Fibroblast of peridontal ligament (primary cell): ENCODE results near the gene SNAP25.
A peak's percentile ranks its signal among the peaks of the same experiment; 100 is the strongest.

ENCODE experiments used
- DNase-seq: peaks from one replicate; pipeline ENCODE4 v3.0.0-alpha.2; 2010; ENCODE audit errors: extremely low read depth

SNAP25 gene

DNA sequence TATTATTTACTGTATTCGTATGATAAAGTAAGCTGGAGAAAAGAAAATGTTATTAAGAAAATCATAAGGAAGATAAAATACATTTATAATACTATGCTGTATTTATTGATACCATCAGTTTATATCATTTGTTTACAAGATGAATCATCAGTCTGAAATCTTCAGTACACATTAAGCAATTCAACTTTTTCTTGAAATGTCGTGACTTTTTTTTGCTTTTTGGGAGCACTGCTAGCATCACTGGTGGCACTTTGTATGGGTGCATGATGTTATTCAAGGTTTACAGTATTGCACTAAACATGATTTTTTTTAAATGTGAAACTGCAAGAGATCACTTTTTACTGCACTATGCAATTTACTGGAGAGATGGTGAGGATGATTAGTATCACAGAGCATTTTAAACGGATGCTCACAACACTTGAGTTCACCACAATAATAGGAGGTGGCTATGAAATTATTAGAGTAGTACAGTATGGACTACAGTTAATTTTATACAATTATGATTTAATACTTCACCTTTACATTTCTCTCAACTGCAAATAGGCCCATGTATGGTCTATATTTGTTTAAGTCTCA is 85.9 kb downstream of the SNAP25 start:
- DNase-seq: no peak

DNA sequence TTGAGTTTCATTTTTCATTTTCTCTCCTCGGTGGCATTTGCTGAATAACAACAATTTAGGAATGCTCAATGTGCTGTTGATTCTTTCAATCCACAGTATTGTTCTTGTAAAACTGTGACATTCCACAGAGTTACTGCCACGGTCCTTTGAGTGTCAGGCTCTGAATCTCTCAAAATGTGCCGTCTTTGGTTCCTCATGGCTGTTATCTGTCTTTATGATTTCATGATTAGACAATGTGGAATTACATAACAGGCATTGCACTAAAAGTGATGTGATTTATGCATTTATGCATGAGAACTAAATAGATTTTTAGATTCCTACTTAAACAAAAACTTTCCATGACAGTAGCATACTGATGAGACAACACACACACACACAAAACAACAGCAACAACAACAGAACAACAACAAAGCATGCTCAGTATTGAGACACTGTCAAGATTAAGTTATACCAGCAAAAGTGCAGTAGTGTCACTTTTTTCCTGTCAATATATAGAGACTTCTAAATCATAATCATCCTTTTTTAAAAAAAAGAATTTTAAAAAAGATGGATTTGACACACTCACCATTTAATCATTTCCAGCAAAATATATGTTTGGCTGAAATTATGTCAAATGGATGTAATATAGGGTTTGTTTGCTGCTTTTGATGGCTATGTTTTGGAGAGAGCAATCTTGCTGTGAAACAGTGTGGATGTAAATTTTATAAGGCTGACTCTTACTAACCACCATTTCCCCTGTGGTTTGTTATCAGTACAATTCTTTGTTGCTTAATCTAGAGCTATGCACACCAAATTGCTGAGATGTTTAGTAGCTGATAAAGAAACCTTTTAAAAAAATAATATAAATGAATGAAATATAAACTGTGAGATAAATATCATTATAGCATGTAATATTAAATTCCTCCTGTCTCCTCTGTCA is 88.1 kb downstream of the SNAP25 start:
- DNase-seq: peak; percentile 80

DNA sequence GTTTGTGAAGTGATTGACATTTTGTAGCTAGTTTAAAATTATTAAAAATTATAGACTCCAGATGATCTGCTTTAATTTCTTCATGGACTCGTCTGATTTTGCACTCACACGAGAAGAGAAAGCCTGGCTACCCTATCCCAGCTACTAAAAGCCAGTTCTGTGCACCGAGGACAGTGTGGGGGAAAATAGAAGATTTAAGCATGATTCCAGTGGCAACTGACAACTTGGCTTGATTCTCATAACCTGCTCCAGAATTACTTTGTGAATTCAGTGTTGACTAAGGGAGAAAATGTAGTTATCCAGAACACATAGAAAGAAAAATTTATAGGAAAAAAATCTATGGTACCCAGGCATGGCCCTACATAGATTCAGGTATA is 88.7 kb downstream of the SNAP25 start:
- DNase-seq: no peak

DNA sequence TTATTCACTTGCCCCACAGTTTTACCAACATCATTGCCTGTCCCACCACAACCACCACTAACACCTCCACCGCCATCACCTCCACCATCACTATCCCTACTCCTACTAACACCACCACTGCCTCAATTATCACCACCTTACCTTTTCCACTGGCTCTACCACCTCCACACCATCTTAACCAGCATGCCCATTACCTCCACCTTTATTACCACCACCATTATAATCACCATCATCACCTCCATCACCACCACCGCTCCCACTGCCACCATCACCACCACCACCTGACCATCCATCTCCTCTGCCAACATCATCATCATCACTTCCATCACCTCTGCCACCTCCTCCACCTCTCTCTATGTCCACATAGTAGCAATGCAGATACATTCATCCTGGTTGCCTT is 90.0 kb downstream of the SNAP25 start:
- no peak for DNase-seq

DNA sequence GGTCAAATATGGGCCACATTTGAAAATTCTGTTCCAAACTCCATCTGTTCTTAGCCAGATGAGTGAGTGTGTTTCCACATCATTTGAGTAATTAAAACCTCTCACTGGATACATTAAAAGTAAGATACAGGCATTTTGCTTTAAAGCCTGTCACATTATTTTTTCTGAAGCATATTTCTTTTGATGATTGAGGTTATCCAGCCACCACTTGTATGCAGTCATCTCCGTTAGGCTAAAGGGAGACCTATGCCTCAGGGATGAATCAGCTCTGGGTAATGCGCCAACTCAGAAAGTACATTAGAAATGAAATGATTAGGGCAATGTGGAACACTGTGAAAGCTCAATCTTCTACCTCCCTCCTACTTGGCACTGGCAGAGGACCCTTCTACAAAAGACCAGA is 90.7 kb downstream of the SNAP25 start:
- peak; percentile 96 for DNase-seq

DNA sequence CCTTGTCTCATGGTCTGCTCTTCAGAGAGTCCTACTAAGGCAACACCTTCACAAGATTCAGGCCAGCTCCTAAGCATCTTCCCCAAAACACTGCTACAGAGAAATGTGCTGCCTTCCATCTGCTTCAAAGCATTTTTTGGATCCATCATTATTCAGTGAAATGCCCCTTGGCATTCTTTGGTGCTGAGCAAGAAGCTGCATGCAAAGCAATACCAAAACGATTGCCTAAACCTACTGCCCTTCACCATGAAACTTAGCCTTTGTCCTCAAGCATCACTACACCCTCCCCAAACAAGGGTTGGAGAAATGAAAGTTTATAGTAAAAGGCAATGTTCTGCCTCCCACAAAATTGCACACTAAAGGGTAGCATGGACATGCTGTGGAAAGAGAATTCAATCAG is 93.5 kb downstream of the SNAP25 start:
- DNase-seq: peak; percentile 88

DNA sequence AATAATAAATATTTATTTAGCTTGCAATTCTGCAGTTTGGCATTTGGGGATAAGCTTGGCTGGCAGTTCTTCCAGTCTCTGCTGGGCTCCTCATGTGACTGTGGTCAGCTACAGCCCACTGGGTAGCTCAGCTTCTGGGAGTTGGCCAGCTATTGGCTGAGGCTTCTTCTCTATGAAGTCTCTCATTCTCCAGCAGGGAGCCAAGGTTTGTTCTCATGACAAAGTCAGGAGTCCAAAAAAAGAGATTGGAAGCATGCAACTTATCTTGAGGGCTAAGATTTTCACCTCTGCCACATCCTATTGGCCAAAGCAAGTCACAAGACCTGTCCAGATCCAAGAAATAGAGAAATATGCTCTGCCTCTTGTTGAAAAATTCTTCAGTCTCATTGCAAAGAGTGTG is 94.6 kb downstream of the SNAP25 start:
- DNase-seq: peak; percentile 74

DNA sequence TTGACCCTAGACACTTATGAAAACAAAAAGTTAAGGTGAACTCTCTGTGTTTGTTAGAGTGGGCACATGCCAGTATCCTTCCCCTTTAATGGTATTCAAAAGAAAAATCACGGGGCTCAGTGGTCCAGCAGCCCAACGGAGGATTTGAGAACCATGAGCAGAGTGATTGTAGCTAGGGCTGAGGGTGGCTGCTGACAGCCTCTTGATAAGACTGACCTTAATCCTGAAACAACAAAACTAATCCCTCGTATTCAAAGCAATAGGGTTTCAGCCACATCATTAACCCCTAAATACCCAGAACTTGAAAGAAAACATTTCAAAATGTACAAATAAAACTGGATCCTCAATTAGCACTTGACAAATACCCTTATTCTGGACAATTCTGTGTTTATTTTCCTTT is 95.1 kb downstream of the SNAP25 start:
- peak; percentile 38 for DNase-seq

DNA sequence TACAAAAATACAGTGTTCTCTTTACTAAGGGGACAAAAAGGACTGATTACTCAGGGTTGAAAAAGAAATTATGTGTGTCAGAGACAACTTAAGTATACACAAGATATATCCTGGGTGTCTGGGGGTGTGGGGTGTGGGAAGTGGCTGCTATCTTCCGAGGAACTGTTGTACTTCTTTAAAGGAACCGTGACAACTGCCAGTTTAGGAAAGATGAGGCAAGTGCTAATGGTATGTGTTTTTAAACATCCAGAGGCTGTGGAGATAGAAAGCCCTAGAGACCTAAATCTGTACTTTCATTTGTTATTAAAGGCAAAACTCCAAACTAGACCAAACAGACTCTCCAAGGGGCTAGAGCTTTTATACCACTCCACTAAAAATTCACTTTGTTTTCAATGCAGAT is 95.6 kb downstream of the SNAP25 start:
- DNase-seq: peak; percentile 92

DNA sequence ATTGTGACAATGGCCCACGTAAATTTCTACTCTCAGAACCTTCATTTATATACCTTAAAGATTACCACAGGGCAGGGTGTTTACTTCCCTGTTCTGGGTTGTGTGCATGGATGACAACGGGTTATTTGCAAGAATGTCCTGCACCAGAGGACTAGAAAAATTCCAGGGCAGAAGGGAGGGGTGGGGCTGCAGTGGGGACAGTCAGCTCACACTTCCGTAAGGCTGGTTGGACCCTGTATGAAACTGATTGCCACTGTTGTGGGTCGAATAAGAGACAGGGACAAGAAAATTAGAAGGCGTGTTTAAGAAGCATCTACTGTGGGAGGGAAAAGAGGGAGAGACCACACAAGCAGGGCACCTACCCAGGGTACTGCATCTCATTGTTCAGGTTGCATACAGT is 96.5 kb downstream of the SNAP25 start:
- DNase-seq: no peak

DNA sequence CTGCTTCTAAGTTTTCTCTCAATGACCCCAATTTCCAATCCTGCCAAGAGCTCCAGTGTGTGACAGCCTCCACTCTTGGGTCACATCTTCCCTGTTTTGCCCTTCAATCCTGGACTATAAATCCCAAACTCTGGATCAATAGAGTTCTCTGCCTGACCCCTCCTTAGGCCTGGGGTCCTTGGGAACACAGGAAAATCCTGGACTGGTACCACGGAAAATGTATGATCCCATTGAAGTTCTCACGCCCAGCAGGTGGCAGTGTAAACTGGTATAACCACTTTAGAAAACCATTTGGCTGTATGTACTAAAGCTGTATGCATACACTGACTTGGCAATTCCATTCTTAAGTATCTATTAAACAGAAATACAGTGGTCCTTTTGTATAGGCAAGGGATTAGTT is 98.0 kb downstream of the SNAP25 start:
- DNase-seq: no peak

DNA sequence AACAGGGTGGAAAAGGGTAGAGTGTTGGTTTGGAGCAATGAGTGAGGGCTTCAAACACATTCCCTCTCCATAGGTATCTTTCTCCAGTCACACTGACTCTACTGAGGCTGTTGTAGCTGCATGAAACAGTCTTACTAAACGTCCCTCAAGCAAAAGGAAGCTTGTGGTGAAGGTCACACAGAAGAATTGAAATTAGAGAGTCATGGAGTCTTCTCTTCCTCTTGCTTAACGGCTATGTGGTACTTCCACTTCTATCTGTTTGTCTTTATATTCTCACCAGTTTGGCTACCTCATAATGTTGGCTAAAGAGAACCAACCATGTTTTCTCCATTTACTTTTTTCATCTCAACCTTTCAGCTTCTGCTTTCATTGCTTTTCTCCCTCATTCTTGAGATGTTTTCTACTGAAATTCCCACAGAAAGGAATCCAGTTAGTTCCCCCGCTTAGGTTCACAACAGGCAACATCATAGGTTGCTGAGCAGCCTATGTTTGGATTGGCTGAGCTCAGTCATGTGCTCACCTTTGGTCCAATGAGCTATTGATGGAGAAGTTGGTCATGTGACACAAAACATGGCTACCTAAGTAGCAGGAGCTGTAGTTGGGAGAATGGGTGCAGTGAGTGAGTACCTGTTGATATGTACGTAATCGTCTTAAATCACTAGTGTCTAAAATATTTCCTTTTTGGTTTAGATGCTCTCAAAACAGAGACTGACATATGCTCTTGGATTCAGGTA is 99.8 kb downstream of the SNAP25 start:
- no peak for DNase-seq

DNA sequence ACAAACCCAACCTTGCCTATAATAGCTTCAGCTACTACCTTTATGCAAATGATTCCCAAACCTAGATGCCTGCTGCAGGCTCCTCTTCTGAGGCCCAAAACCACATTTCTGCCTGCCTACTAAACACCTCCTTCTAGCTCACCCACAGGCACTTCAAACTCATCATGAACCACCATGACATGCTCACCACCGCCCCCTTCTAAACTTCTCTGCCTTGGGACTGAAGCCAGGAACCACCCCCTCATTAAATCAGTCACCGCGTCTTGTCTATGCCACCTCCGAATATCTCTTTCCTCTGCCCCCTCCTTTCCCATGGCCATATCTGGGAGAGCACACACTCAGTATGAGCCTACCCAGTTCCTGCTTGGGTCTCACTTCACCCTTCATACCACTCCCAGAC is 101.2 kb downstream of the SNAP25 start:
- no peak for DNase-seq

DNA sequence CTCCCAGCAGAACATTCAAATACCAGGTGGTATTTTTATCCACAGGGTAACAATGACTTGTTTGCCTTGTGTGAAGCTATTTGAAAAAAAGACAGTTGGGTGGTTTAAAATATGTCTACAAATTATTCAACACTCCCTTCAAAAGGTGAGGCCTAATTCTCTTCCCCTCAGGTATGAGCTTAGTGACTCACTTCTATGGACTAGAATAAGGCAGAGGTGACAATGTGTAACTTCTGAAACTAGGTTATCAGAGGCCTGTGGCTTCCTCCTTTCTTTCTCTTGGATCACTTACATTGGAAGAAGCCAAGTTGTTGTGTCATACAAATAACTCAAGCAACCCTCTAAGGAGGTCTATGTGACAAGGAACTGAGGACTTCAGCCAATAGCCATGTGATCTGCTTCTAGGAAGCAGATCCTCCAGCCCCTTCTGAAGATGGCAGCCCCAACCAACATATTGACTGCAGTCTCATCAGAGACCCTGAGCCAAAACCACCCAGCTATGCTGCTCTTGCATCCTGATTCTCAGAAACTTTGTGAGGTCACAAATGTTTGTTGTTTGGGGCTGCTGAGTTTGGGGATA is 102.6 kb downstream of the SNAP25 start:
- DNase-seq: no peak

DNA sequence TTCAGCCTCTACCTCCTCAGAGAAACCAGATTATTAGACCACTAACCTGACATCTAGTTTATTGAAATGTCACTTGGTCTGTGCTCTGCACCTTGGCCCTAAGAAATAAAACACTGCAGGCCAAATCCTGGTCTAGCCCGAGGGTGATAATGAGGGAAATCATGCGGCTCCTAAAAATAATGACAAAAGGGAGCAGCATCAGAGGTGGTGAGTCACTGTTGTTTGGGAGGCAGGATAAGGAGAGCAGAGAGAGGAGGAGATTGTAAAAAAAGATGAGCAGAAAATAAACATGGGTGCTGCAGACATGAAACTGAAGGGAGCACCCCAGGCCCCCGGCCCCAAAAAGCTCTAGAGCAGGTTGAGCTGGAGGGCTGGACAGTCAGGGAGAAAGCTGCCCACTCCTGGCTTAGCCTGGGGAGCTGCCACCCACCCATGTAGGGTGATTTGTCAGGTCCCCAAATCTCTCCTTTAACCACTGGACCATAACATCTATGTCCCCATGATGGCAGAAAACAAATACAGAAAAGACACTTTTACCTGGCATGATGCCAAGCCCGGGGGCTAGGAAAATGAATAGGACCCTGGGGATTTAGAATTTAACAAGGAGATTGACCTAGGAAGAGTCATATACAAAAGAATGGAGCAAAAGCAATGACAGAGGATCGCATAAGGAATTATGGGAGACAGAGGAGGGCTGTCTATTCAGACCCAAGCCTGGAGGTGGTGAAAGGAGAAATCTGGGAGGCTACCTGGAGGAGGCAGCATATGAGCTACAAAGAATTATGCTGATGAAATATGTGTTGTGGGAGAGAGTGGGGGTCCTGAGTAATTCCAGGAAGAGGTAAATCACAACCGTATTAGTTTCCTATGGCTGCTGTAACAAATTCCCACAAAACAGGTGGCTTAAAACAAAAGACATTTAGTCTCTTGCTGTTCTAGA is 103.7 kb downstream of the SNAP25 start:
- DNase-seq: no peak

DNA sequence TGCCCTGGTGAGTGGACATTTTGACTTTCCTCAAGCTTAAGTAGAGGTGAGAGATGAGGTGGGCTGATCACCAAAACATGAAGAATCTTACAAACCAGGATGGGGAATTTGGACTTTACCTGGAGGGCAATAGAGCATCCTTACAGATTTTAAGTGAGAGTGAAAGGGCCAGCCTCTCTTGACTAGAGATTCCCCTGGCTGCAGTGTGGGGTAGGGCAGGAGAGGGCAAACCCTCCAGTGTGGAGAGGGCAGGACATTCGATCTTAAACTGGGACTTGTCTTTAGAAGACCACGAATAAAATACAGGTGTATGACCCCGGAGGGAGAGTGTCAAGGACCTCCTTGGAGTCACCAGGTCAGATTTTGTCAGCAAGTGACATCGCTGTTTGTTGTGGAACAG is 105.1 kb downstream of the SNAP25 start:
- no peak for DNase-seq

DNA sequence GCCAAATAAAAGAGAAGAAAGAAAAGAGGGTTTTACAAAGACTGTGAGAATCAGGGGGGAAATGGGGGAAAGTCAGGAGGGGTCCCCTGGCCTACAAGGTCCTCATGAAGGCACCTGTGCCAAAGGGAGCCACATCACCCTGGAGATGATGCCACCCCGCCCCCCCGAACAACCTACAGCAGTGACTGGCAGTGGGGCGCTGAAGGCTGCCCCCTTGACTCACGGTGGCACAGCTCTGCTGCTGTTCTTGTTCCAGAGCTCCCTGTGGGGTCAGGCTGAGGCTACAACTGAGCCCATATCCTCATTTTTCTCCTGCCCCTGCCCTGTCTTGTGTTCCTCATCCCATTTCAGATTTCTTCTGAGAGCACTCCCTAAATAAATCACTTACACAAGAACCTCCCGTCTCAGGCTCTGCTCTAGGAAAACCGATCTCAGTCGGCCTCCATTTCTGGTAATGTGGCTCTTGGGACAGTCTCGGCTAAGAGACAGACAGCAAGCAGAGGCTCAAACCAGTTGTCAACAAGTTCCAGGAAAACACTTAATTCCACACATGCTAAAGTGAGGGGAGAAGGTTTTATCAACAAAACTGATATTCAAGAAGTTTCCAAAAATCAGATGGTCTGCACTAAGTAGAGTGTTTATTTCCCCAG is 105.7 kb downstream of the SNAP25 start:
- DNase-seq: no peak

DNA sequence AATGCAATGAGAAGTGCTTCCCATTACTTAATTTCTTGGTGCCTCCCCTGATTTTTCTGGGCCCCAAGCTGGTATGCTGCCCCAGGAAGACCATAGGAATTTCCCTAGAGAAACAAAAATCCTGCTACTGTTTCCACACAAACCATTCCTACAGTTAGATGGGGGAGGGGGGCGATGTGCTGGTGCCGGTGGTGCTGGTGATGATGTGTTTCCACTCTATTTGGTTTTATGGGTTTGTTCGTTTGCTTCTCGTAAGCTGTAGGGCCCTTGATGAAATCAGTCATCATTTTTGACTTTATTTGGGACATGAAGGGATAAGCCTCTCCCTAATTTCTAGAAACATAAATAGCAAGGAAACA is 110.2 kb downstream of the SNAP25 start:
- DNase-seq: no peak

DNA sequence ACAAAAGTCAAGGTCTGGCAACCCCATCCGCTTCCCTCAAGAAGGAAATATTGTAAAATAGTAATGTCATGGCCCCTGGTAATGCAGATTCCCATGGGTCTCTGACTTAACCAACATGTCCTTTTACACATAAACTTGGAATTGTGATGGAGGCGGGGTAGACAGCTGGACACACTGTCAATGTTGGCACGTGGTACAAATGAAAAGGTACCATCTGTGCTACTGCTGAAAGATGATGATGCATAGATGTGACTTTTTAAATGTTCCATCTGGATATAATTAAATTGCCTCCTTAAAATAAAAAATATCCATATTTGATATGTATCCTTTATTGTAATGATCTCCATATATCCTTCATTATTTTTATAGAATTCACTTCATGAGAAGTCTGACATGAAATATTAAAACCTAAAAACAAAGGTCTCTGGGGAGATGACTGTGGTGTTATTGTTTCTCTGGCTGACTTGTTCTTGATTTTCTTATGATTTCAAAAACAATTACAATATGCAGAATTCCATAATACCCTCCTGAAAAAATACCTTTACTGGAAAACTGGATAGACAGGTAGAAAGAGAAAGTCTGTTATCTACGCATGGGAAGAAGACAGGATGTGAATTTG is 110.9 kb downstream of the SNAP25 start:
- peak; percentile 62 for DNase-seq

DNA sequence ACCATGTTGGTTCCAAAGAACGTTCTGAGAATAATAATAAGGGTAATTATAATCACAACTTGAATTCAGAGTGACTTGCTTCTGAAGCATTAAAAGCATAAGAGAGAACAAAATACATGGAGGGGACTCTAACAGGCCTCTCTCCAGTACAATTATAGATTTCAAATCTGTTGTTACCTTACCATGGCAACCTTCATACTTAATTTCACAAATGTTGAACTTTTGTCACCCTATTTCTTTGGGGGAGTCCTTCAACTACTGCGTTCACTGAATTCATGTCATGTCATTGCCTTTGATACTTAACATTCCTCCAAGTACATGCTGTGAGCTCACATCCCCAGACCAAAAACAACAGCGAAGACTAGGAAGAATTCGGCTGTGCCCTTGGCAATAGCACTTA is 111.4 kb downstream of the SNAP25 start:
- no peak for DNase-seq
